ENCODE data around the gene TASP1.
A peak's percentile ranks its signal among the peaks of the same experiment; 100 is the strongest.

The TASP1 gene

GRCh38 chr20:13455713-13456112 lies 183.0 kb downstream of the TASP1 start:
- no peak overlapping the region for H3K4me3 ChIP-seq

GRCh38 chr20:13453367-13453766 lies 185.4 kb downstream of the TASP1 start:
- Histone ChIP-seq H3K27ac (no peak overlapping the region), H3K4me3 (no peak overlapping the region)

More at GRCh38 chr20:13455713-13456112, 183.0 kb downstream of the TASP1 start:
- no peak overlapping the region for H3K27ac ChIP-seq

- Histone ChIP-seq H3K27ac (no peak overlapping the region), H3K4me3 (no peak overlapping the region)
Measured at GRCh38 chr20:13452470-13453124, 186.1 kb downstream of the TASP1 start.

GRCh38 chr20:13449868-13450434 lies 188.8 kb downstream of the TASP1 start:
- no peak overlapping the region for H3K4me3 ChIP-seq

GRCh38 chr20:13447385-13448180 lies 191.1 kb downstream of the TASP1 start:
- no peak overlapping the region for H3K4me3 ChIP-seq

More at GRCh38 chr20:13449868-13450434, 188.8 kb downstream of the TASP1 start:
- H3K27ac ChIP-seq, result no peak overlapping the region

GRCh38 chr20:13443690-13444089 lies 195.0 kb downstream of the TASP1 start:
- H3K27ac ChIP-seq, result no peak overlapping the region
- H3K4me3 ChIP-seq, result no peak overlapping the region

More at GRCh38 chr20:13447385-13448180, 191.1 kb downstream of the TASP1 start:
- no peak overlapping the region for H3K27ac ChIP-seq

GRCh38 chr20:13442986-13443385 lies 195.7 kb downstream of the TASP1 start:
- H3K27ac ChIP-seq, result no peak overlapping the region
- H3K4me3 ChIP-seq, result no peak overlapping the region

GRCh38 chr20:13441388-13441787 lies 197.3 kb downstream of the TASP1 start:
- H3K4me3 ChIP-seq, result no peak overlapping the region
- no peak overlapping the region for H3K27ac ChIP-seq

- H3K4me3 ChIP-seq, result no peak overlapping the region
- no peak overlapping the region for H3K27ac ChIP-seq
Measured at GRCh38 chr20:13436530-13436929, 202.2 kb downstream of the TASP1 start.

GRCh38 chr20:13432126-13432525 lies 206.6 kb downstream of the TASP1 start:
- peak overlapping the region in 1 of 21 experiments; percentile 30 for H3K27ac ChIP-seq

GRCh38 chr20:13430346-13431002 lies 208.3 kb downstream of the TASP1 start:
- H3K4me3 ChIP-seq, result no peak overlapping the region
- no peak overlapping the region for H3K27ac ChIP-seq

More at GRCh38 chr20:13432126-13432525, 206.6 kb downstream of the TASP1 start:
- no peak overlapping the region for H3K4me3 ChIP-seq

GRCh38 chr20:13428684-13429083 lies 210.0 kb downstream of the TASP1 start:
- peak overlapping the region in 3 of 21 experiments; percentile 4 to 45 (median 39) for H3K27ac ChIP-seq
- H3K4me3 ChIP-seq, result no peak overlapping the region

- Histone ChIP-seq H3K4me3 (no peak overlapping the region), H3K27ac (peak overlapping the region in 2 of 21 experiments; percentile 2 to 48)
Measured at GRCh38 chr20:13426870-13427269, 211.9 kb downstream of the TASP1 start.

GRCh38 chr20:13425381-13426135 lies 213.2 kb downstream of the TASP1 start:
- H3K4me3 ChIP-seq, result no peak overlapping the region
- H3K27ac ChIP-seq, result no peak overlapping the region

- H3K27ac ChIP-seq, result no peak overlapping the region
- H3K4me3 ChIP-seq, result no peak overlapping the region
Measured at GRCh38 chr20:13424174-13424833, 214.4 kb downstream of the TASP1 start.

- Histone ChIP-seq H3K4me3 (no peak overlapping the region), H3K27ac (no peak overlapping the region)
Measured at GRCh38 chr20:13423472-13424173, 215.1 kb downstream of the TASP1 start.

GRCh38 chr20:13422637-13423036 lies 216.1 kb downstream of the TASP1 start:
- Histone ChIP-seq H3K4me3 (no peak overlapping the region), H3K27ac (no peak overlapping the region)

- Histone ChIP-seq H3K4me3 (no peak overlapping the region), H3K27ac (no peak overlapping the region)
Measured at GRCh38 chr20:13420625-13421024, 218.1 kb downstream of the TASP1 start.
